SK-N-SH (cell line): ENCODE measurements around the gene SLC50A1. TPM values are rescaled to one million over a fixed set of nuclear protein-coding genes. Genes with fewer than 3 reads are reported as not detected.

ENCODE experiments used
- CTCF ChIA-PET: fragments of 300-600, 350-600 bp; formaldehyde crosslinking; extraction: SDS; loops from one replicate; lab custom pipeline; 2021; lab: Yijun Ruan, JAX
- POLR2A ChIA-PET: fragments of 350-600 bp; sonication (Branson Sonifier 250); formaldehyde crosslinking; extraction: SDS; loops from one replicate; lab custom pipeline; 2020; ENCODE audit warnings: antibody characterized with exemption, inconsistent platforms; lab: Yijun Ruan, JAX
- DNase-seq: peaks from one replicate; pipeline ENCODE4 v3.0.0; 2012
- H2AFZ ChIP-seq: fragments of 200-600 bp; sonication (generic); 2 replicates; pipeline ENCODE4 v1.8.1; 2016; ENCODE audit warnings: antibody characterized with exemption, mild to moderate bottlenecking, low read depth
- H3F3A ChIP-seq: fragments of 200-600 bp; sonication (generic); replicated peaks from 2 replicates; pipeline ENCODE3; 2016; ENCODE audit warnings: antibody characterized with exemption, mild to moderate bottlenecking; ENCODE audit not compliant: insufficient read depth
- H3K27ac ChIP-seq, 2 experiments: fragments of 200-500 bp in 1 of 2; fragments of 200-600 bp in 1 of 2; sonication (Bioruptor generic) in 1 of 2; sonication (generic), shearing (Covaris generic) in 1 of 2; 2 replicates each; pipeline versions ENCODE4 v1.5.1 to v1.6.1; 2014 to 2016; ENCODE audit warnings: low read depth in 2 of 2, inconsistent platforms in 1 of 2, low read length in 1 of 2, mild to moderate bottlenecking in 1 of 2, mixed read lengths in 1 of 2
- H3K27me3 ChIP-seq: fragments of 200-600 bp; sonication (generic), shearing (Covaris generic); 2 replicates; pipeline ENCODE4 v1.6.1; 2016; ENCODE audit warnings: mixed run types; ENCODE audit not compliant: insufficient read depth
- H3K36me3 ChIP-seq, 2 experiments: fragments of 200-500 bp in 1 of 2; fragments of 200-600 bp in 1 of 2; sonication (Bioruptor generic) in 1 of 2; sonication (generic) in 1 of 2; replicated peaks in 1 of 2; 2 replicates each; pipeline versions ENCODE3 to v1.5.1; 2014 to 2016; ENCODE audit warnings: low read length in 1 of 2, mild to moderate bottlenecking in 1 of 2; ENCODE audit not compliant: insufficient read depth in 2 of 2, control insufficient read depth in 1 of 2
- H3K4me1 ChIP-seq, 2 experiments: fragments of 200-500 bp in 1 of 2; fragments of 200-600 bp in 1 of 2; sonication (Bioruptor generic) in 1 of 2; sonication (generic), shearing (Covaris generic) in 1 of 2; 2 replicates each; pipeline versions ENCODE4 v1.5.1 to v1.6.1; 2014 to 2016; ENCODE audit warnings: low read depth in 1 of 2, low read length in 1 of 2, mixed run types in 1 of 2; ENCODE audit not compliant: insufficient read depth in 2 of 2, control insufficient read depth in 1 of 2
- H3K4me2 ChIP-seq: fragments of 200-600 bp; sonication (generic), shearing (Covaris generic); 2 replicates; pipeline ENCODE4 v1.6.1; 2017; ENCODE audit warnings: mixed run types
- H3K4me3 ChIP-seq, 2 experiments: fragments of 200-500 bp in 1 of 2; fragments of 200-600 bp in 1 of 2; sonication (Bioruptor generic) in 1 of 2; sonication (generic), shearing (Covaris generic) in 1 of 2; 2 replicates each; pipeline versions ENCODE4 v1.5.1 to v1.8.1; 2014 to 2016; ENCODE audit warnings: low read depth in 2 of 2, inconsistent platforms in 1 of 2, low read length in 1 of 2, mild to moderate bottlenecking in 1 of 2, mixed read lengths in 1 of 2, moderate library complexity in 1 of 2
- H3K79me2 ChIP-seq: fragments of 200-600 bp; sonication (generic); 2 replicates; pipeline ENCODE4 v1.8.1; 2017; ENCODE audit warnings: mild to moderate bottlenecking; ENCODE audit not compliant: insufficient read depth
- H3K9ac ChIP-seq: fragments of 200-600 bp; sonication (generic); 2 replicates; pipeline ENCODE4 v1.6.1; 2017; ENCODE audit warnings: mixed run types
- H3K9me2 ChIP-seq: fragments of 200-600 bp; sonication (generic); 2 replicates; pipeline ENCODE4 v1.6.1; 2017; ENCODE audit warnings: mixed run types
- H3K9me3 ChIP-seq: fragments of 200-600 bp; sonication (generic); 2 replicates; pipeline ENCODE4 v1.6.1; 2017; ENCODE audit warnings: mixed run types, mild to moderate bottlenecking, moderate library complexity
- H4K20me1 ChIP-seq: fragments of 200-600 bp; sonication (generic); 2 replicates; pipeline ENCODE4 v1.6.1; 2017; ENCODE audit warnings: mild to moderate bottlenecking, mixed run types; ENCODE audit not compliant: insufficient read depth
- CHD2 ChIP-seq: fragments of 150-350 bp; IDR thresholded peaks from 2 replicates; pipeline ENCODE4 v1.6.1; 2018; ENCODE audit warnings: low read length; ENCODE audit not compliant: partially characterized antibody
- GATA2 ChIP-seq: sonication (generic); formaldehyde crosslinking; IDR thresholded peaks from 2 replicates; pipeline ENCODE4 v1.5.0; 2020; ENCODE audit warnings: mild to moderate bottlenecking, missing genetic modification reagents
- MEF2A ChIP-seq: IDR thresholded peaks from 2 replicates; pipeline ENCODE4 v1.4.0; 2012; ENCODE audit warnings: low read depth, borderline replicate concordance
- MXI1 ChIP-seq: IDR thresholded peaks from 2 replicates; pipeline ENCODE4 v1.6.1; 2012; ENCODE audit warnings: mild to moderate bottlenecking, low read depth, low read length, improper control_type of control experiment
- NRF1 ChIP-seq: IDR thresholded peaks from 2 replicates; pipeline ENCODE4 v1.6.1; 2012; ENCODE audit warnings: low read depth, mild to moderate bottlenecking, low read length
- RCOR1 ChIP-seq: fragments of 150-350 bp; IDR thresholded peaks from 2 replicates; pipeline ENCODE4 v1.6.1; 2017; ENCODE audit warnings: antibody characterized with exemption, low read length
- RFX5 ChIP-seq: IDR thresholded peaks from 2 replicates; pipeline ENCODE4 v1.6.1; 2012; ENCODE audit warnings: mild to moderate bottlenecking, improper control_type of control experiment, low read length
- SIN3A ChIP-seq: IDR thresholded peaks from 2 replicates; pipeline ENCODE4 v1.6.1; 2012; ENCODE audit warnings: low read depth, mild to moderate bottlenecking, low read length, moderate library complexity, borderline replicate concordance
- SMC3 ChIP-seq: IDR thresholded peaks from 2 replicates; pipeline ENCODE4 v1.6.1; 2012; ENCODE audit warnings: low read depth, low read length, improper control_type of control experiment
- TAF1 ChIP-seq: IDR thresholded peaks from 2 replicates; pipeline ENCODE4 v1.6.1; 2012; ENCODE audit warnings: low read depth, mild to moderate bottlenecking, low read length, moderate library complexity, borderline replicate concordance
- TEAD4 ChIP-seq: IDR thresholded peaks from 2 replicates; pipeline ENCODE4 v1.4.0; 2012; ENCODE audit warnings: mild to moderate bottlenecking, borderline replicate concordance; ENCODE audit not compliant: insufficient read depth
- WGBS: methylation state at CpG from one replicate; pipeline ENCODE4 v1.1.6; 2017; ENCODE audit warnings: low lambda C conversion rate; 5-methylcytosine and 5-hydroxymethylcytosine counted together
- polyA plus RNA-seq, 3 experiments: library from polyadenylated mRNA; depleted of rRNA; stranded (reverse); fragments of >200 nt; gene quantifications; 2 replicates each; pipeline ENCODE4 v1.2.3, GENCODE V29; 2012
- TF ChIP-seq, protein P1 (sequence below): fragments of 200-600 bp; sonication (generic); IDR thresholded peaks from 2 replicates; pipeline ENCODE4 v1.6.1; 2017; ENCODE audit warnings: antibody characterized with exemption, mild to moderate bottlenecking, moderate library complexity
- TF ChIP-seq, protein P2 (sequence below): fragments of 150-350 bp; IDR thresholded peaks from 2 replicates; pipeline ENCODE4 v1.6.1; 2017; ENCODE audit warnings: antibody characterized with exemption, low read length, low read depth, borderline replicate concordance
- TF ChIP-seq, protein P3 (sequence below): IDR thresholded peaks from 2 replicates; pipeline ENCODE4 v1.6.1; 2012; ENCODE audit warnings: mild to moderate bottlenecking, low read depth, low read length, moderate library complexity
- TF ChIP-seq, protein P4 (sequence below): IDR thresholded peaks from 2 replicates; pipeline ENCODE4 v1.4.0; 2012; ENCODE audit warnings: low read depth, borderline replicate concordance
- TF ChIP-seq, protein P5 (sequence below): fragments of 150-350 bp; IDR thresholded peaks from 2 replicates; pipeline ENCODE4 v1.6.1; 2016; ENCODE audit warnings: mild to moderate bottlenecking, low read depth, low read length

Gene SLC50A1
- polyA plus RNA-seq, 1 of the 3 experiments (the other 2 are of a cell fraction), result 58.4 TPM

DNA sequence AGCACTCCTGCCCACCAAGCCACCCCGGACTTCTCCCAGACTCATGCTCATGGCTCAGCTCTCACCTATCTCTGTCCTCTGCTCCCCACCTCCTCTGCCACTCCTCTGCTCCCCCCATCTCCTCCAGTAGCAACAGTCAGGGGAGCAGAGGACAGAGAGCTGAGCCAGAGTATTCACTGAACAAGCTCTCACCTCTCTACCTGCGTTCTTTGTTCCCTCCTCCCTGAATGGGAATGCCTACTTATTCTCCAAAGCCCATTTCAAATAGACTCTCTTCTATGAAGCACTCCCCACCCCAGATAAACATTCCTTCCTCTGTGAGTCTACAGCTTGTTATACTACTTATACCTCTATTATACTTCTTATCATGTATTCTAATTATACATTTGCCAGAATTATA lies 14.4 kb upstream of the SLC50A1 start:
- no peaks in the 10 kb centered on the region for H3K36me3 ChIP-seq
- no peaks in the 10 kb centered on the region for H3K9me2 ChIP-seq
- H3K27ac ChIP-seq, result no peak overlapping the region
- DNase-seq, result no peak
- H4K20me1 ChIP-seq, result no peaks in the 10 kb centered on the region
- H3K4me3 ChIP-seq, result no peak overlapping the region
- H3K27me3 ChIP-seq, result no peaks in the 10 kb centered on the region; the same call in 1 of the 2 replicates
- ChIA-PET POLR2A (no interaction called here), CTCF (interaction anchor here (0.8 to 4.5 kb wide), 5 partner anchors 26 to 51 kb away, joined by 3 to 21 read pairs (median 3); partner anchors contain the start of gene KRTCAP2)
- no peak overlapping the region for H3K9ac ChIP-seq
- H3K79me2 ChIP-seq, result no peaks in the 10 kb centered on the region
- WGBS, result 79% methylated on average over 2 of the region's 2 CpGs
- H3K9me3 ChIP-seq, result no peaks in the 10 kb centered on the region
- H3F3A ChIP-seq, result no peaks in the 10 kb centered on the region
- H3K4me1 ChIP-seq, result peaks cover 0 to 9% of the 10 kb centered on the region in 2 experiments; a peak in 1 of 4 replicates
- H3K4me2 ChIP-seq, result no peak overlapping the region
- no peak overlapping the region for H2AFZ ChIP-seq
- TF ChIP-seq NRF1 (no peak), TAF1 (no peak), SMC3 (no peak), CHD2 (no peak), TEAD4 (no peak), RFX5 (no peak), RCOR1 (no peak), GATA2 (CRISPR knock-in tag) (no peak), MXI1 (no peak), MEF2A (no peak), SIN3A (no peak)
- TF ChIP-seq, protein P1, sequence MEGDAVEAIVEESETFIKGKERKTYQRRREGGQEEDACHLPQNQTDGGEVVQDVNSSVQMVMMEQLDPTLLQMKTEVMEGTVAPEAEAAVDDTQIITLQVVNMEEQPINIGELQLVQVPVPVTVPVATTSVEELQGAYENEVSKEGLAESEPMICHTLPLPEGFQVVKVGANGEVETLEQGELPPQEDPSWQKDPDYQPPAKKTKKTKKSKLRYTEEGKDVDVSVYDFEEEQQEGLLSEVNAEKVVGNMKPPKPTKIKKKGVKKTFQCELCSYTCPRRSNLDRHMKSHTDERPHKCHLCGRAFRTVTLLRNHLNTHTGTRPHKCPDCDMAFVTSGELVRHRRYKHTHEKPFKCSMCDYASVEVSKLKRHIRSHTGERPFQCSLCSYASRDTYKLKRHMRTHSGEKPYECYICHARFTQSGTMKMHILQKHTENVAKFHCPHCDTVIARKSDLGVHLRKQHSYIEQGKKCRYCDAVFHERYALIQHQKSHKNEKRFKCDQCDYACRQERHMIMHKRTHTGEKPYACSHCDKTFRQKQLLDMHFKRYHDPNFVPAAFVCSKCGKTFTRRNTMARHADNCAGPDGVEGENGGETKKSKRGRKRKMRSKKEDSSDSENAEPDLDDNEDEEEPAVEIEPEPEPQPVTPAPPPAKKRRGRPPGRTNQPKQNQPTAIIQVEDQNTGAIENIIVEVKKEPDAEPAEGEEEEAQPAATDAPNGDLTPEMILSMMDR, result no peak
- TF ChIP-seq, protein P2, sequence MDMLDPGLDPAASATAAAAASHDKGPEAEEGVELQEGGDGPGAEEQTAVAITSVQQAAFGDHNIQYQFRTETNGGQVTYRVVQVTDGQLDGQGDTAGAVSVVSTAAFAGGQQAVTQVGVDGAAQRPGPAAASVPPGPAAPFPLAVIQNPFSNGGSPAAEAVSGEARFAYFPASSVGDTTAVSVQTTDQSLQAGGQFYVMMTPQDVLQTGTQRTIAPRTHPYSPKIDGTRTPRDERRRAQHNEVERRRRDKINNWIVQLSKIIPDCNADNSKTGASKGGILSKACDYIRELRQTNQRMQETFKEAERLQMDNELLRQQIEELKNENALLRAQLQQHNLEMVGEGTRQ, result no peak
- TF ChIP-seq, protein P3, sequence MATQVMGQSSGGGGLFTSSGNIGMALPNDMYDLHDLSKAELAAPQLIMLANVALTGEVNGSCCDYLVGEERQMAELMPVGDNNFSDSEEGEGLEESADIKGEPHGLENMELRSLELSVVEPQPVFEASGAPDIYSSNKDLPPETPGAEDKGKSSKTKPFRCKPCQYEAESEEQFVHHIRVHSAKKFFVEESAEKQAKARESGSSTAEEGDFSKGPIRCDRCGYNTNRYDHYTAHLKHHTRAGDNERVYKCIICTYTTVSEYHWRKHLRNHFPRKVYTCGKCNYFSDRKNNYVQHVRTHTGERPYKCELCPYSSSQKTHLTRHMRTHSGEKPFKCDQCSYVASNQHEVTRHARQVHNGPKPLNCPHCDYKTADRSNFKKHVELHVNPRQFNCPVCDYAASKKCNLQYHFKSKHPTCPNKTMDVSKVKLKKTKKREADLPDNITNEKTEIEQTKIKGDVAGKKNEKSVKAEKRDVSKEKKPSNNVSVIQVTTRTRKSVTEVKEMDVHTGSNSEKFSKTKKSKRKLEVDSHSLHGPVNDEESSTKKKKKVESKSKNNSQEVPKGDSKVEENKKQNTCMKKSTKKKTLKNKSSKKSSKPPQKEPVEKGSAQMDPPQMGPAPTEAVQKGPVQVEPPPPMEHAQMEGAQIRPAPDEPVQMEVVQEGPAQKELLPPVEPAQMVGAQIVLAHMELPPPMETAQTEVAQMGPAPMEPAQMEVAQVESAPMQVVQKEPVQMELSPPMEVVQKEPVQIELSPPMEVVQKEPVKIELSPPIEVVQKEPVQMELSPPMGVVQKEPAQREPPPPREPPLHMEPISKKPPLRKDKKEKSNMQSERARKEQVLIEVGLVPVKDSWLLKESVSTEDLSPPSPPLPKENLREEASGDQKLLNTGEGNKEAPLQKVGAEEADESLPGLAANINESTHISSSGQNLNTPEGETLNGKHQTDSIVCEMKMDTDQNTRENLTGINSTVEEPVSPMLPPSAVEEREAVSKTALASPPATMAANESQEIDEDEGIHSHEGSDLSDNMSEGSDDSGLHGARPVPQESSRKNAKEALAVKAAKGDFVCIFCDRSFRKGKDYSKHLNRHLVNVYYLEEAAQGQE, result no peak
- TF ChIP-seq, protein P4, sequence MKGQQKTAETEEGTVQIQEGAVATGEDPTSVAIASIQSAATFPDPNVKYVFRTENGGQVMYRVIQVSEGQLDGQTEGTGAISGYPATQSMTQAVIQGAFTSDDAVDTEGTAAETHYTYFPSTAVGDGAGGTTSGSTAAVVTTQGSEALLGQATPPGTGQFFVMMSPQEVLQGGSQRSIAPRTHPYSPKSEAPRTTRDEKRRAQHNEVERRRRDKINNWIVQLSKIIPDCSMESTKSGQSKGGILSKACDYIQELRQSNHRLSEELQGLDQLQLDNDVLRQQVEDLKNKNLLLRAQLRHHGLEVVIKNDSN, result no peak
- TF ChIP-seq, protein P5, sequence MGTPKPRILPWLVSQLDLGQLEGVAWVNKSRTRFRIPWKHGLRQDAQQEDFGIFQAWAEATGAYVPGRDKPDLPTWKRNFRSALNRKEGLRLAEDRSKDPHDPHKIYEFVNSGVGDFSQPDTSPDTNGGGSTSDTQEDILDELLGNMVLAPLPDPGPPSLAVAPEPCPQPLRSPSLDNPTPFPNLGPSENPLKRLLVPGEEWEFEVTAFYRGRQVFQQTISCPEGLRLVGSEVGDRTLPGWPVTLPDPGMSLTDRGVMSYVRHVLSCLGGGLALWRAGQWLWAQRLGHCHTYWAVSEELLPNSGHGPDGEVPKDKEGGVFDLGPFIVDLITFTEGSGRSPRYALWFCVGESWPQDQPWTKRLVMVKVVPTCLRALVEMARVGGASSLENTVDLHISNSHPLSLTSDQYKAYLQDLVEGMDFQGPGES, result no peak
